Left hindlimb (tissue), 1 donor: Measurements from ENCODE around the gene KPRP.

Experiments
- DNase-seq: peaks from one replicate; pipeline ENCODE4 v3.0.0-alpha.2; 2018

KPRP gene, protein sequence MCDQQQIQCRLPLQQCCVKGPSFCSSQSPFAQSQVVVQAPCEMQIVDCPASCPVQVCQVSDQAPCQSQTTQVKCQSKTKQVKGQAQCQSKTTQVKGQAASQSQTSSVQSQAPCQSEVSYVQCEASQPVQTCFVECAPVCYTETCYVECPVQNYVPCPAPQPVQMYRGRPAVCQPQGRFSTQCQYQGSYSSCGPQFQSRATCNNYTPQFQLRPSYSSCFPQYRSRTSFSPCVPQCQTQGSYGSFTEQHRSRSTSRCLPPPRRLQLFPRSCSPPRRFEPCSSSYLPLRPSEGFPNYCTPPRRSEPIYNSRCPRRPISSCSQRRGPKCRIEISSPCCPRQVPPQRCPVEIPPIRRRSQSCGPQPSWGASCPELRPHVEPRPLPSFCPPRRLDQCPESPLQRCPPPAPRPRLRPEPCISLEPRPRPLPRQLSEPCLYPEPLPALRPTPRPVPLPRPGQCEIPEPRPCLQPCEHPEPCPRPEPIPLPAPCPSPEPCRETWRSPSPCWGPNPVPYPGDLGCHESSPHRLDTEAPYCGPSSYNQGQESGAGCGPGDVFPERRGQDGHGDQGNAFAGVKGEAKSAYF

DNA sequence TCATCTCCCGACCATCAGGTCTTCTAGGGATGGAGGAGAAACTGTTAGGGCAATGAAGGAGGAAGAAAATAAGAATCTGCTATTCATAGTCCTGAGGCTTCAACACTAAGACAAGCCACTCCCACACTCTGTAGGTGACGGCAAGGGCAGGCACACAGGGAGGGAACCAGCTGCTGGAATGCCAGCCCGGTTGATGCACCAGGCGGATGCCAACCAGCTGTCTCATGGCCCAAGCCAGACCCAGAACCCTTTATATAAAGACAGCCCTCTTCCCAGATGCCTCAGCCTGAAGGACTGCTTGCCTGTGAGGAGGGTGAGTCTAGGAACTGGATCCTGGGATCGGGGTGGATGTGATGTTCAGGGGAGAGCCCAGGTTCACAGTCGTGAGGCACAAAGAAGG is at the start of gene KPRP:
Gene KPRP, plus strand, starts transcription at position 279 of the 400 bp plus-strand sequence. CDS start 1,564 bp downstream, outside the sequence.
- DNase-seq = no peak

DNA sequence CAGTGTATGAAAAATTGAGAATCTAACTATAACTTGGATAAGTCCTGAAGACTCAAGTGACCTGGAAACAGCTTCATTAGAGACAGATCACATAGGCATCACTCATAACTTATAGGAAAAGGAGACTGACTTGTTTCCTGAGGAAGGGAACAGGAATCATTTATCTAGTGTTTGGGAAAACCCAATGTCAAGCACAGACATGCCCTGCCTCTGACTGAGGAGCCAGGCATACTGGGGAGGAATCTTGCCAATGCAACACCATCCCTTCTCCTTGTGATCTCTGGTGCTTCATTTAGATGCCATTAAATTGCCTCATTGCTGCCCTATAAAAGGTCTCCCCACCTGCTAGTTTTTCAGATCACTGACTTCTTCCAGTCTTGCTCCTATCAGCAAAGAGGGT is 39.6 kb upstream of the KPRP start:
- no peak for DNase-seq

DNA sequence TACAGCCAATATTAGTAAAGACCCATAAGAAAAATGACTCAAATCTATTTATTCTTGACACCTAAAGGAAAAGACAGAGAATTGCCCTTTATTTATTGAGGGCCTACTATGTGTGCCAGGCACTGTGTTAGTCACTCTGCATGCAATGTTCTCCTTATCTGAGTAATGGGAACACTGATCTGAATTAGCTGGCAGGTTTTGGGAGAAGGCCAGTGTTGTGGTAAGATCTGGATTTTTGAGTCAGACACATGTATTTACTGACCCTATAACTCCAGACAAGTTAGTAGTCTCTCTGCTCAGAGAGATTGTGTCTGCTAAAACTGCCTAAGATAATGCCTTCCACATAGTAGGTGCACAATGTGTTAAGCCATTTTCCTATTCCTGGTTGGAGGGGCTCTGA is 32.6 kb upstream of the KPRP start:
- no peak for DNase-seq

DNA sequence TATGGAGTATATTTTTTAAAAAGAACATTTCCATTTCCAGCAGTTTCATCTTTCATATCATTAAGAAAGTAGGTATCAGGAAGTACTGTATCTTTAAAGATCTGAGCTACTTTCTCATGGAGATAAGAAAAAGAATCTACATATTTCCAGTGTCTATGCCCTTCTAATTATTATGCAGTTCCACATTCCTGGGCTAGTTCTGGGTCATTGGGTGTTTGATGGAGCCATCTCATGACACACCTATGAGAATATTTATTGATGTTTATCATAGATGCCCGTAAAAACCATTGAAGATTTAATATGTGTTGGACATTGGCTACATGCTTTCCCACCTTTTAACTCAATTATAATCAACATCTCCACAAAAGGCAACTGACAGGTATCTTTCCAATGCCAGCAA is 28.8 kb upstream of the KPRP start:
- no peak for DNase-seq

DNA sequence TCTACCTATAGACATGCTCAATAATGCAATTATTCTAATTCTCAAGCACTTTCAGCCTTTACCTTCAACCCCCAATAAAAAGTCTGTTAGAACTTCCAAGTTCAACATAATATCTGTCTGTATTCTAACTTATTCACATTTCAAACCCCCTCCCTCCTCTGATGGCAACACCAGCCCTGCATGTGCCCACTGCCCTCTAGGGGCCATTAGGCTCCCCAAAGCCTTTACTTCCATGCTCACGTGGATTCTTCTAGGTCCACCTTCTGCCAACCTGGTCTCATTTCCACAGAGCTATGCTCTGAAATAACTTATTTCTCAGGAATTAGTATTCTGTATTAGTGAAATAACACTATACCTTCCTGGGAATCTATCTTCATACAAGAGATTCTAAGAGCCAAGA is 22.2 kb upstream of the KPRP start:
- DNase-seq = no peak

DNA sequence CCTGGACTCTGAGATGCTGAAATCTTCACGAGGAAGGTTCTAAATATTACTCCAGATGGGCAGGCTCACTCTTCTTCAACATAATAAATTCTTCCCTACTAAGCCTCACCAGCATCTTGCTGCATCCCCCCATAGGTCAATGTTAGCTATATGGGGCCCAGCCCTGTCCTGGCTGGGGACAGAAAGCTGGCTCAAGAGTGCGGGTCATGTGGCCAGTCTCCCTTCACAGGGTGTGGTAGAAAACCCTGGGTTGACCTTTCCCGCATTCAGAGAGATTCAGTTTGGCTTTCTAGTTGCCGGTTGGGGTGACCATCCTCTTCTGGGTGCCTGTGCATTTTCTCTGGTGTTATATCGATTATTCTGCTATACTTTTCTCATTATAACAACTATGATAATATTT is 19.8 kb upstream of the KPRP start:
- DNase-seq = no peak

DNA sequence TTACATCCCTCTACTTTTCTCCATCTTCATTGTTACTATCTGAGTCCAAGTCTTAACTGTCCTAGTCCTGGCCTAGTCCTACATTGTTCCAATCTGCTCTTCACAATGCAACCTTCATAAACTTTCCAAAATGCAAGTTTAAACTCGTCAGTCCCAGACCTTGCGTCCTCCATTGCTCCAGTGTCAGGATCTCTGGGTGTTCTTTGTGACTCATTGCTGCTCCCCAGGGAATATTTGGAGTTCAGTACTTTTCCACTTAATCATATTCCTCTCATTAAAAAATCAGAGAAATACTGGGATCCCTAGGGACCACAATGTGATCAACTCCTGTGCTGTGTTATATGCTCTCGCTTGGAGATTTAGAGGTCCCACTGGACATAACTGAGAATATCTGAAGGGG is 18.0 kb upstream of the KPRP start:
- DNase-seq = no peak

DNA sequence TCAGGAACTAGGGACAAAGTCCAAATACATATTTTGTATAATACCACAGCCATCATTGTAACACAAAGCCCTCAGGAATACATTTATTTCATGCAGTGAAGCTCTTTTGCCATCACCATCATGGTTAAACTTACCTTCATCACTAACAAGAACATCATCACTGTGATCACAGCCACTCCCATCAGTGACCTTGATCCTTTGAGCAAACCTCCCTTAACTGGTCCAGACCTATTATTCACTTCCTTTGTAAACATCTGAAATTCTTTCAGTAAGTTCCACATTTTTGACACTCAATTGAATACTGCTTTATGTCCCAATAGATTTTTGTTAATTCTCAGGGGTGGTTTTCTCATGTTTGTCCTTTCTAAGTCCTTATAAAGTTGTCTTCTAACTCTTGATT is 16.2 kb upstream of the KPRP start:
- DNase-seq = no peak

DNA sequence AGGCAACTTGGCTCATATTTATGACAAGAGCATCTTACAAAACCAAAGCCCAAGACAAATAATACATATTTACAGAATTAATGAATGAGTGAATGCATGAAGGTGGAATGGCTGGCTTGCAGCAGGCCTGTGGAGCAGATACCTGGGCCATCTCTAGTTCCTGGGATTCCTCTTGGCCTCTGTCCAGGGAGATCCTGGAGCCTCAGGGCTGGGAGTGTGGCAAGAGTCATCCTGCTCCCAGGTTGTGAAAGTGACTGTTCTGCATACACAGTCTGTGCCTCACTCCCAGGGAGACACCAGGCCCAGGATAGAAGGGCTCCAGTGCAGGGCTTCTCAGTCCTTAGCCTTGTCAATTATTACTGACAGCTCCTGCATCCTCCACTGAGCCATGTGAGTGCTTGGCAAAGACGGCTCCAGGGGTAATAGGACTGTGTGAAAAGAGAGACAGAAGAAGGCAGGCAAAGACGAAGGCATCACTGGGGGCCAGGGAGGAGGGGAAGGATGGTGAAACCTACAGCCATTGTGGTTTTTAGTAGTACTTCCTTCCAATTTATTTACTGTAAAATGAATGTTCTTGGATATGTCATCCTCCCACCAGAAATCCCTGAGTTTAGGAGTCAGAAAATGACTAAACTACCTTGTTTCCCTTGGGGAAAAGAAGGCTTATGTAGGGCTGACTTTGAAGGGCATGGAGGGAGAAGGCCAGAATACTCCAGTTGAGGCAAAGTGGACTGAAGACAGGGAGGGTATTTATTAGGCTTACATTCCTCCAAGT is 14.3 kb upstream of the KPRP start:
- DNase-seq = no peak

DNA sequence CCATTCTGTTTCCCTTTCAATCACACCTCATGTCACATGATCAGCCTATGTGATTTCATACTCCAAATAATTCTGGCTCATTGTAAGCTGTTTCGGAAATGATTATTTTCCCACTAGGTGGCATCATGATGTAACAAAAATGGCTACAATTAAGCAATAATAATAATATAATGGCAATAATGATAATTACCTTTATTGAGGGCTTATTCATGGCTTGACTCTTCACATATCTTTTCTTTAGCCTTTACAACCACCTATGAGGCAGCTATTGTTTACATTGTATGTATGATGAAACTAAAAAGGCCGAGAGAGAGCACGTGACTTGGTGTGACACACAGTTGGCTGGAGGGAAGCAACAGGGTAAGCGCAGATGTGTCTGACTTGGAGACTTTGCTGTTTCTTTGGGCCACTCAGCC is 12.5 kb upstream of the KPRP start:
- no peak for DNase-seq

DNA sequence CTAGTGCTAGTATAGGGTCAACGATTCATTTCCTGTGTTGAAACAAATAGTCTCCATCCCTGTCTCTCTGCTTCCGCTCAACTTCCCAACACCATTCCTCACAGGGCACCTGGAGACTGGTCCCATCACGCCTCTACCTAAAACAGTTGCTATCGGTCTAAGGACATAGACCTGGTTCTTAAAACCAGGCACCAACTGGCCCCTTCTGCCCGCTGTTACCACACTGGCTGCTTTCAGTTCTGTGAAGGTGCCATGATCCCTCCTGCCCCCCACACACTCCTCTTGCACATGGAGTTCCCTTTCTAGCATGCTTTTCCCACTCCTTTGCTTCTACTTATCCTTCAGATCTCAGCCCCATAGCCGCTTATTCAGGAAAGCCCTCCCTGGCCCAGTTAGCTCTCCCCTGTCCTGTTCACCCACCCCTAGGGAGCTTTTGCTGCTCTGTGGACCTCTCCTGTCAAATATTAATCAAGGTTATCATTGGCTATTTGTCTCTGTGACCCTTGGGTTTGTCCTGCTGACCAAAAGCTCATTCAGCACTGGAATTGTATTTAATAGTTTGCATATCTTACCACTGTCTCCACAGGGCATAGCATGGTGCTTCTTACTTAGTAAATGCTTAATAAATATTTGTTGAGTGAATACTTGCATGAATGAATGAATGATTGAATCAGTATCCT is 11.9 kb upstream of the KPRP start:
- no peak for DNase-seq

DNA sequence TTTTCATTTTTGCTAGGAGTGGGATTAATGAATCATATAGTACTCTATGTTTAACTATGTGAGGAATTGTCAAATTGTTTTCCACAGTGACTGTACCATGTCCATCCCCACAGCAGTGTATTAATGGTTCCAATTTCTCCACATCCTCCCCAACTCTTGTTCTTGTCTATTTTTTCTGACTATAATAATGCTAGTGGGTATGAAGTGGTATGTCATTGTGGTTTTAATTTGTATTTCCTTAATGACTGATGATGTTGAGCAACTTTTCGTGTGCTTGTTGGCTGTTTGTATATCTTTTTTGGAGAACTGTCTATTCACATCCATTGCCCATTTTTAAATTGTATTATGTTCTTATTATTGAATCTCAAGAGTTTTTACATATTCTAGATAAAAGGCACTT is 10.0 kb upstream of the KPRP start:
- no peak for DNase-seq

DNA sequence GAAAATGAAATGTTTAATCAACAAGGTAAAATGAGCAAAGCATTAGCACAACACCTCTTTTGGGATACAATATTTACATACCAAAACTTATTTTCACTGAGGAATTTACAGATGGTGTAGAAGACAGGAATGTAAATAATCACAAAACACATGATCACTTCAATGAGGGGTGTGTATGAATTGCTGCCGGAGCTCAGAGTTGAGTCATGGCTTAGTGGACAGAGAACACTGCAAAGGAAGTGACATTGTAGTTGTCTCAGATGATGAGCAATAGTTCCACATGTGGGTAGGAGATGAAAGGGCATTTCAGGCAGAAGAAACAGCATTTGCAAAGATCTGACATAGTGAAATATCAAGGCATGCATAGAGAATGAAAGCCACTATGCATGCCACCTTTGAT is 5.6 kb upstream of the KPRP start:
- no peak for DNase-seq

DNA sequence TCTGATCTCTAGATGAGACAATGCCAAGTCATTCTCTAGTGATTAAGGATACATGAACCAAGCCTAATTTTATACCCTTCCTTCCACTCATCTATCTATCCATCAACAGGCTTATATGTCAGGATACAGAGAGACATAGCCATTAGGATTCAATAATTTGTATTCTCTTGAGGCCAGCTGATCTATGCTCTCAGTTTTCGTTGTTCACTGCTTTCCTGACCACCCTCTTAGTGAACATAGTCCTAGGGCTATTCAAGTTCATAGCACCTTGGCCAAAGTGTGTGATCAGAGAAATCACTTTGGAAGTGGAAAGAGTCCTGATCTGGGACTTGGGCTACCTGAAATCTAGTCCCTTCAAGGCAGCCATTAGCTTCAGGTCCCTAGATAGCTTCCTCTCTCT is 4.2 kb upstream of the KPRP start:
- no peak for DNase-seq

DNA sequence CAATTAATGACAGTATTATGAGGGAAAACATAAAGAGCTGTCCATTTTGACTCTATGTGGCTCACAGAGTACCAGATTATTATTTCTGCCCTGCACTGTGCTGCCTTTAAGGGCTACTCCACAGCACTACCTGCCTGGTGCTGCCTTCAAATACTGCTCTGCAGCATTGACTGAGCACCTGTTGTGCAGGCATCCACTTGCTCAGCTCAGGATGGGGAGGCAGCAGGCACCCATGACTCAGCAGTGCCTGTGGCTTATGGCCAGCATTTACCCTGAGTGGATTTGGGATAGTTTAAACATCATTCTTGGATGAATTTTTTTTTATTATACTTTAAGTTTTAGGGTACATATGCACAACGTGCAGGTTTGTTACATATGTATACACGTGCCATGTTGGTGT is 953 bp upstream of the KPRP start:
- DNase-seq = no peak

DNA sequence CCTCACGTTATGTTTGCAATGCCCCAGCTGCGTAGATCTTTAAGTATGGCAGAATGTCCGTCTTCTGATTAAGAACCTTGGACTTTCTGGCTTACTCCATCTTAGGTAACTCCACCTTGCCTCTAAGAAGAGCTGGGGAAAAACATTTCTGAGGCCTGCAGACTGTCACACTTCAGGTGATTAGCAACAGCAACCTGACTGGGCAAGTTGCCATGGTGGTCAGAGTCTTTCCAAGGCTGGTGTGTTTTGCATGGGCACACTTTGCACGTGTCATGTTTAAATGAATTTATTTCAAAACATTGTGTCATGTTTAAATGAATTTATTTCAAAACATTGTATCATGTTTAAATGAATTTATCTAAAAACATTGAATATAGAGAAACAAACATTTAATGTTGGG is 811 bp downstream of the KPRP start:
- no peak for DNase-seq

DNA sequence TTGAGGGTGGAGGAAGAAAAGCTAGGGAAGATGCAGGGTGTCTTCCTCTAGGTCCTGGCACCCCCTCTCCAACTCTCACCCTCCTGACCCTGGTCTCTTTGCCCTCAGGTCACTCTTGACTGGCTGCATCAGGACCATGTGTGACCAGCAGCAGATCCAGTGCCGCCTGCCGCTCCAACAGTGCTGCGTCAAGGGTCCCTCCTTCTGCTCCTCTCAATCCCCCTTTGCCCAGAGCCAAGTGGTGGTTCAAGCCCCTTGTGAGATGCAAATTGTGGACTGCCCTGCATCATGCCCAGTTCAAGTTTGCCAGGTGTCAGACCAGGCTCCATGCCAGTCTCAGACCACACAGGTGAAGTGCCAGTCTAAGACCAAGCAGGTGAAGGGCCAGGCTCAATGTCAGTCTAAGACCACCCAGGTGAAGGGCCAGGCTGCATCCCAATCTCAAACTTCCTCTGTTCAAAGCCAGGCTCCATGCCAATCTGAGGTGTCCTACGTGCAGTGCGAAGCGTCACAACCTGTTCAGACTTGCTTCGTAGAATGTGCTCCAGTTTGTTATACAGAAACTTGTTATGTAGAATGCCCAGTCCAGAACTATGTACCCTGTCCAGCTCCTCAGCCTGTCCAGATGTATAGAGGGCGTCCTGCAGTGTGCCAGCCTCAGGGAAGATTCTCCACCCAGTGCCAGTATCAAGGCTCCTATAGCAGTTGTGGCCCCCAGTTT is 1.8 kb downstream of the KPRP start:
- DNase-seq = no peak

DNA sequence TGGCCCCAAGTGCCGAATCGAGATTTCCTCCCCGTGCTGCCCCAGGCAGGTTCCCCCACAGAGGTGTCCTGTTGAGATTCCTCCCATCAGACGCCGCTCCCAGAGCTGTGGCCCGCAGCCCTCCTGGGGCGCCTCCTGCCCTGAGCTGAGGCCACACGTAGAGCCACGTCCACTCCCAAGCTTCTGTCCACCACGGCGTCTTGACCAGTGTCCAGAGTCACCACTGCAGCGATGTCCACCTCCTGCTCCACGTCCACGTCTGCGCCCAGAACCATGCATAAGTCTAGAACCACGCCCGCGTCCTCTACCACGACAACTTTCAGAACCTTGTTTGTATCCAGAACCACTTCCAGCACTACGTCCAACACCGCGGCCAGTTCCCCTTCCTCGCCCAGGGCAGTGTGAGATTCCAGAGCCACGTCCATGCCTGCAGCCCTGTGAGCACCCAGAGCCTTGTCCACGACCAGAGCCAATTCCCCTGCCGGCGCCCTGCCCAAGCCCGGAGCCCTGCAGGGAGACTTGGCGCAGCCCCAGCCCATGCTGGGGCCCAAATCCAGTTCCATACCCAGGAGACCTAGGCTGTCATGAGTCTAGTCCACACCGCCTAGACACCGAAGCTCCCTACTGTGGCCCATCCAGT is 2.8 kb downstream of the KPRP start:
- DNase-seq = no peak

DNA sequence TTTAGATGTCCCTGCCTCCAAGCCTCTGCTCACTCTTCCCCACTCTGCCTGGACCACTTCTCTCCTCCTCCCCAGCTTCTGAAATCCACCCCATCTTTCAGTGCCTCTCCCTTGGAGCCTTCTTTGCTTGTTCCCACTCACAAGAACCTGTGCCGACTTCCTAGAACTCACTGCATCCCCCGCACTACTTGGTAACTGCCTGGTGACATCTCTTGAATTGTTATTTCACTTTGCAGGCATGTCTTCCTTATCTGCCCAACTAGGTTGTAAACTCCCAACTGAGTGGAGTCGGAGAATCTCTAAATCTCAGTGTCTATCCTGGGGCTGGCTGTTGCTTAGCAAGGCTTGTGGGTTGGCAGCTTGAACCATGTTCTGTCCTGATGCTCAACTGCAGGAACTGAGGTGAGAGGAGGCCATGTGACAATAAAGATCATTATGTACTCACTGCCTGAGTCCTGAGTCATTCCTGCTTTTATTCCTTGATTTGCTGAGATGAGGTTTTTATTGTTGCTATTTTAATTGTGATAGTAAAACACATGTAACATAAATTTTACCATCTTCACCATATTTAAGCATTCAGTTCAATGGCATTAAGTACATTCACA is 3.9 kb downstream of the KPRP start:
- DNase-seq = no peak

DNA sequence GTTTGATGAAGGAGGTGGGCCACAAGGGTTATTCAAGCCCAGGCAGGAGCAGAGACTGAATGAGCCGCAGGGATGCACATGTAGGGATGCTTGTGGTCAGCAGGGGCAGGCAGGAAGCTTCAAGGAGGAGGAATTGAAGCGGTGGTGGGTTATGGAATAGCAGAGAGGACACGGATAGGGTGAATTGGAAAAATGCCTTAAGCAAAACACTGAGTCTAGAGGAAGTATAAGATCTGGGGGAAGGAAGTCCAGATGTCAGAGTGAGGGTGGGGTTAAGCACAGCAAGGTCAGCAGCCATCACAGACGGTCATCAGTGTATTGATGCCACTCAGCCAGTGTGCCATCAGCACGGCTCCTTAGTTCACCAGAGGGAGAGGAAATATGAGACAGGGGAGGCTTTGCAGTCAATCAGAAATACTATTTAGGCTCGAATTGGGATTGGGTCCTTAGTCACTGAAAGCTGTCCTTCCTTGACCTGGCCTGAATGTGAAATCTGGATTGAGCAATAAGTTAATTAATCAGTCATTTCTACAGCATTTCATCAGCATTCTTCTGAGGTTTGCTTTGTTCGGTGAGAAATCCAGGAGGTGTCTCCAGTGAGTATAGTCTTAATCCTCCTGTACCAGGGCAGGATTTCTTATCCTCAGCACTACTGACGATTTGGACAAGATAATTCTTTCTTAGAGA is 11.2 kb downstream of the KPRP start:
- no peak for DNase-seq

DNA sequence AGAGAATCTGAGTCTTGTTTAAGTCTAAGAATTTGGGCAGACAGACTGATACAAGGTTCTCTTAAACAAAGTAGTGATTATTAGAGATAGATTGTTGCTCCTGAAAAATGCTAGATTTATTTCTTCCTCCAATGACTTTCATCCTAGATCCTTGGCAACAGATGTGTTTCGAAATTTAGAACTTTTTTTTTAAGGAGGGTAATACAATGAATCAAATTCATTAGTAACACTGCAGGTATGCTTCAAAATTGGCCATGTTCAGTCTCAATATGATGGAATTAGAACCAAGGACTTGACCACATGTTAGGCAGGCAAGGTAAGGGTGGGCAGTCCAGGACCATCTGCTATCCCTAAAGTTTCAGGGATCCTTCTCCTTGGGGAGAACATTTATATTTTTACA is 12.6 kb downstream of the KPRP start:
- DNase-seq = no peak
